ENCODE results near the gene HLA-DMB.

The HLA-DMB gene

DNA sequence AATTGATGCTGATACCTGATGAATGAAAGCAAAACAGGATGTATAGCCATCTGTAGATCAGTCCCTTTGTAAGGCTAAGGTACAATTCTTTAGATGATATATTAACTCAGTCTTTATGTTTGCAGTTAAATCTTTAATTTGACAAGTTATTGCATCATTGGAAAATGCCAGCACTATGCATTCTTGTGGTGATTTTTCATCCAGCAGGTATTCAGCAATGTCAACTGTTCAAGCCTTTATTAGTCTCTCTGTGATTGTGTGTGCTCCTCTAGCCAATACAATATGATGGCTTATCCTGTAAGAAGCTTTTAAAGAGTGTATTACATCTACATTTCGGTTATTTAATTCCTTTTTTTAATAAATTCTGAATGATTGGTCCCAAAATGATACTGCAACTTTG lies 34.3 kb downstream of the HLA-DMB start:
- DNase-seq (ENCODE audit: low read depth): no peak

DNA sequence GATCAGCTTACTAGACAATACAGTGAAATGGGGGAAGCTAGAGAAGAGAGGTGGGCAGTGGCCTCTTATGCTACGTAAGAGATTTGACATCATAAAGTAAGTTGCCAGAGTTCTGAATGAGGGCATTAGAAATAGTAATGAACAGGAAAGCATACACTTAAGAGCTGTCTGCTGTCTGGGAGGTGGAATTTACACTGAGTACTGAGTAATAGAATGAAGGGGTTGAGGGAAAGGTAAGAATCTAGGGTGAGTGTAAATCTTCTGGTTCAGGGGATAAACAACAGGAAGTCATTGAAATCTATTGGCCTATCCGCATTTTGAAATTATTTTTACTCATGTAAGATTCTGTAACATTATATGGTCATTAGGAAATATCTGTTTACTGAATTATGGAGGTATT lies 35.8 kb downstream of the HLA-DMB start:
- no peak for DNase-seq (ENCODE audit: low read depth)

DNA sequence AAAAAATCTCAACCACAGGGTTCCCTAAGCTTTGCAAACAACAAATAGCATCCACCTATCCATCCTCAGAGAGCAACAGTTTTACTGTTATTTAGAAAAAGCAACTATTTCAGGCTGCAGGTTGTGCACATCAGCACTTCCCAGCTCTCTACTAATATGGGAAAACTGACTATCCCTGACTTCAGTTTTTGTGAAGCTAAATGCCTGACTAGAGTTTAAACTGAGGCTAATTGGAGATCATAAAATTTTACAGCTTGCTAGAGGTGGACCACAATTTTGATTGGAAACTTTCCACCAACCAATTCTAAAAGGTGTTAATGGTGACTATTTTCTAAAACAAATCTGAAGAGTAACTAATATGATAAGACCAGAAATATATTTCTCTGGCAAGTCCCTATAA lies 36.9 kb downstream of the HLA-DMB start:
- no peak for DNase-seq (ENCODE audit: low read depth)

DNA sequence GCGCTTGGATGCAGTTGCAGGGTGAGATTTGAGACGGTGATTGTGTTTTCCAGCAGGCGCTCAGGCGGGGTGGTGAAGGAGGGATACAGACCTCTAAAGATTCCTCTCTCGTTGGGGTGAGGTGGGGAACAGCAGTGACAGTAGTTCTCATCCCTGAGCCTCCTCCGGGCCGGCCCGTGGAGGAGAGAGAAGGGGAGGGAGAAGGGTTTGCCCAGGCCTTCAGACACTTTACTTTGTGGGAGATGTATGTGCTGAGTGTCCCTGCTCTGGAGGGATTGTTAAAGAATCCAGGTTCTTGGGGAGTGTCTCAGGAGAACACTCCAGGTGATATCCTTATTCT lies 45.9 kb downstream of the HLA-DMB start:
- no peak for DNase-seq (ENCODE audit: low read depth)

DNA sequence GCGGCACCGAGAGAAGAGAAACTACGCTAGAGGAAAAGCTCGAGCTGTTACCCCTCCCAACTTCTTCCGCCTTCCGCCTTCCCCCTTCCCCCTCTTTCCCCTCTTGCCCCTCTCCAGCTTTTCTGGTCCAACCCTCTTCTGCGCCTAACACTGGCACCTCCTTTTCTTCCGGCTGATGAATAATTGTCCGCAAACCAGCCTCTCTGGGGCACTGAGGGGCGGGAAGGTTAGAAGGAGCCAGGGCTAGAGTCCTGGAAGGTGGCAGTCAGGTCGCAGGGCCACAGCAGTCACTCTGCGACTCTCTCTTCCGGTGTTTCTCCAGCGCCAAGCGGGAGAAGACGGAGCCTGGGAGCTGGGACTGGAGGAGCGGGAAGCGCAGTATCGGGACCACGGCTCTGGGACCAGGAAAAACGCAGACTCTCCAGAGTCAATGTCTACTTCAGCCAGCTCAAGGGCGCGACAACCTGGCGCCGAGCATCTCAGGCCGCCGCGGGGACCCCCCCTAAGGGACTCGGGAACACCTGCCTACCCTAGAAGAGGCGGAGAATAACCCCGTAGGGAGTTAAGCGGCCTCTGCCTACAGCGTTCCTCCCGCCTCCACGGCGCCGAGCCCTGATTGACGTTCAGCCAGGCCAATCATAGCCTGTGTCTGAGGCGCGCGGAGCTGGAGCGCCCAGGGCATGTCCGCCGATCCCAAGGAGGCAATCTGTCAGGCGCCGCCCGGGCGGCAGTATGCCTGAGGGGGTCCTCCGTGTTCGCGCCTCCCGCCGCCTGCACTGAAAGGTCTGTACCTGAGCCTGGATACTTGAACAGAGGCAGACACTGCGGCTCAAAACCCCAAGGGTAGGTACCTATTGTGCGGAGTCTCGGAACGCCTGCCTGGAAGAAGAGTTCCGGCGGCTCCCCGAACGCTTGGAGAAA lies 46.5 kb downstream of the HLA-DMB start:
- peak; percentile 96 for DNase-seq (ENCODE audit: low read depth)

DNA sequence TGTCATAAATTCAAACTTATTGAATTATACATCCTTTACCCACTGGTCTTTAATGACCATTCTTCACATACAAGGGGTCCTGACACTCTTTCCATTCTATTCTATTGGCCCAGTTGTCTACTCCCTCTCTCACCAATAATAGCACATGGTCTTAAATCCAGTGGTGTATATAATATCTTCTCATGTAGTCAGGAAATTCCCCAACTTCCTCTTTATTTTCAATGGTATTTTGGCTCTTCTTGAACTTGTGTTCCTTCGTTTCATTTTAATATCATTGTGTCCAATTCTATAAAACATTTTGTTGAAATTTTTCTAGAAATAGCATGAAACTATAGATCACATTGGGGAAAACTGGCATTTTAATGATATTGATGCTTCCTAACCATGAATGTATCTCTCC lies 50.0 kb downstream of the HLA-DMB start:
- DNase-seq (ENCODE audit: low read depth): no peak

DNA sequence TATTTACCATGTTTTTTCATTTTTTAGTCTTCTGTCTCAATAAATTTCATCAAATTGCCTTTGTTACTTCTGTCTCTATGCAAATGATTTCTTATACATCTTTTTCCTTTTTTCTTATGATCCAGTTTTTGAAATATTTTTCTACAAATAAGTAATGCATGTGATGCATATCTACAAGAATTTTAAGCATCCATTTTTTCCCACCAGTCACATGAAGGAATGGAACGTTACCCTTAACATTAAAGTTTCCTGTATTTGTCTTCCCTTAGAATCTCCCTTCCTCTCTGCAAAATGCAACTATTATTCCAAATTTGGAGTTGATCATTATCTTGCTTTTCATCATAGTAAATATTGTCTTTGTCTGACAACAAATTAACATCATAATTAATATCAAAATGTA lies 51.3 kb downstream of the HLA-DMB start:
- DNase-seq (ENCODE audit: low read depth): no peak

DNA sequence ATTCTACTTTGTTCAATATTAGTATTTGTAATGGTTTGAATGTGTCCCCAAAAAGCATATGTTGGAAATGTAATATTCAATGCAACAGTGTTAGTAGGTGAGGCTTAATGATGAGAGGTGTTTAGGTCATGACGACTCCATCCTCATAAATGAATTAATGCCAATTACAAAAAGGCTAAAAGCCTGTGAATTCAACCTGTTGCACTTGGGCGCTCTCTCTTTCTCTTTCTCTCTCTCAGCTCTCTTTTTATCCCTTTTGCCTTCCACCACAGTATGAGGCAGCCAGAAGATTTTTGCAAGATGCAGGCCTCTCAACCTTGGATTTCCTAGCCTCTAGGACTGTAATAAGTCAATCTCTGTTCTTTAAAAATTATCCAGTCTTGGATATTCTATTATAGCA lies 52.3 kb downstream of the HLA-DMB start:
- no peak for DNase-seq (ENCODE audit: low read depth)

DNA sequence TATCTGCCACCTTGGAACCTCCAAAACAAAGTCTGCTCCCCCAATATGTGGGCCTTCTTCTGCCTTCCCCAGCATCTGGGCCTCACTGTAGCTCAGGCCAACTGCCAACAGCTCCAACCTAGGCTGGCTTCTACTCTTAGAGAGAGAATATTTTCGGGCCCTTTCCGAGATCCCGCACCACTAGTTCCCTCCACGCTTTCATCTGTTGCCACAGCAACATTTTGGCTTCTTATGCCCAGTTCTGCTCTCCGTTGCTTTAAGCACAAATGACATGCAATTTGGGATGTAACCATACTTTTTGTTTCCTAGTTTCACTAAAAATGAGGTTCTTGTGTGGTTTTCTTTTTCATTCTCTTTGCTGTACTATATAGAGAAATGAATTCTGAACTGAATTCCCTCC lies 53.2 kb downstream of the HLA-DMB start:
- DNase-seq (ENCODE audit: low read depth): no peak

DNA sequence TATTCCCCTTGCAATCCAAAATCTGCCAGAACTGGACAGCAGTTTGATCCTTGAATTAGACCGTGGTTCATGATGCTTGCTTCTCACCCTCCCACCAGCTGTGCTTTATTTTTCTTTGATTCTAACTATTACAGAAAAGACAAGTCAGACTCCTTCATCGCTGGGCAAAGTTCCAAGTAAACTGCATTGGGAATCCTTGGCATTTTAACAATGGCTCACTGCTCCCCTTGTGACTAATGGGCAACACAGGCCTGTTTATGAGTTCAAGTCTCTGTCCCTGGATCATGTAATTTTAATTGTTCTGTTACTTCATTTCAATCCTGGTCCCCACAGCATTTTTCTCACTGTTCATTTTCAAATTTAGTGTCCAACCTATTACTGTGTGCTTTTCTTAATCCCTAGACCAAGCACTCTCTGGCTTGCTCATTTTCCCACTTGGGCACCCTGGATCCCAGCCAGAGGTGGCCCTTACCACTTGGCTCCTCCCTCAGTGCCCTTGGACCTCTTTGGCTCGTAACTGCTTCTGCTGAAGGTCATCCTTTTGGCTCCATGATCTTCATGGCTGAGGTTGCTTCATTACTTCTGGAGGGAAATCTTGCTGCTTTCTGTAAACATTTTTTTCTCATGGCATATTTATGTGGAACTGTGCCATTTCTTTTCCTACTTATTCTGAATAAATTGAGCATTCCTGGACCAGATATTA lies 54.0 kb downstream of the HLA-DMB start:
- no peak for DNase-seq (ENCODE audit: low read depth)

DNA sequence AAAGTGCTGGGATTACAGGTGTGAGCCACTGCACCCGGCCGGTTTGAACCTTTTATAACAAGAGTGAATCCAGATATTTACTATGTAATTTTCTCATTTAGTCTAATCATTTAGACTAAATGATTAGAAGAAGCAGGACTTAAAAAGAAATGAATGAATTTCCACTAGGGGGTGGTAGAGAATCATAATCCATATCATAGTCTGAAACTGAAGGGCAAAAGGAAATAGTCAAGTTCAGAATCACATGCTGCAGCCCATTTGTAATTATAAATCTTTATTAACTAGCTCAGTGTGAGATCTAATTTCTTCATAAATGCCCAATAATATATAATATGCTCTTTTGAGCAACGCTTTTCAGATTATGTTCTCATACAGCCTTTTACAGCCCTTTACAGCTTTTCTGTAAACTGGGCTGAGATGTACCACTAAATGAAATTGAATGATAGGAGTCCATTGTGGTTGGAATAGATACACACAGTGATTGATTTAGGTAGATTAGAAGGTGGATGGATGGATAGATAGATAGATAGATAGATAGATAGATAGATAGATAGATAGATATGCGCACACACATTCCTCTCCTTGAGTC lies 55.0 kb downstream of the HLA-DMB start:
- DNase-seq (ENCODE audit: low read depth): no peak

All from activated T-cell treated with anti-CD3 and anti-CD28 coated beads for 24 hours (primary cell).